Left hindlimb (tissue), 1 donor: ENCODE data around the gene CTAG1B.
"Not testable (repeated sequence)": the region's sequence is repeated elsewhere in the genome, so short reads cannot be mapped to it uniquely, and the experiment has no call there.

Experiments
- DNase-seq: peaks from one replicate; pipeline ENCODE4 v3.0.0-alpha.2; 2018

Gene CTAG1B

DNA sequence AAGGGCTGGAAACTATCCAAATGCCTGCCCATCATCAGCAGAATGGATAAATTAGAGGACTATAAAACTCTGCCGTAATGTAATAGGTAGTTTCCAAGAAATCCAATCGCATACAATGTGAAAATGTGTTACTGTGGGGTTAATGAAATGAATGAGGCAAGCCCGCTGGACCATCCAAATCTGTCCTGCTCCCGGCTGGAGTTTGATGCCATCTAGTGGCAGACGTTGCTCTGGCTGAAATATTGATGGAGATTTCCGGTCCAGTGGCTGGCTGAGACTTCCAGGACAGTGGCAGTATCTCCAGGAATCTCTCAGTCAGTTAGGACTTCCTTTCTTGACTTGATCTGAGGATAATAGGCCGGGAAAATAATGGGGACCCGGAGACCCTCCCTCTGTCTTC, 36.1 kb downstream of the CTAG1B start:
- DNase-seq = not testable (repeated sequence)

DNA sequence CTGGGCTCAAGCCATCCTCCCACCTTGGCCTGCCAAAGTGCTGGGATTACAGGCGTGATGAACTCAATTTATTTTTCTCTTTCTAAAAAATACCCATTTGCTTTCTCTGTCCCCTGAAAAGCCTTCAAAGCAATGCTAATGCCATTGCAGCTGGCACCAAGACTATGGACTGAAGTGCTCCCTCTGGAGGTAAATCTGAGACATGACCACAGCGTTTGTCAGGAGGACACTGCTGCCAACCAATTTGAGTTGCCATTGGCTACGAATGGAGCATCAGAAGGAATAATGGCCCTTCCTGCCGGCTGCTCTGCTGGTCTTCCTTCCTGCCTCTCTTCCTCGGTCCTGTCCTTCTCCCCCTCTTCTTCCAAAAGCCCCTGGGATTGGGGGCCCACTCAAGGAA, 44.0 kb downstream of the CTAG1B start:
- not testable (repeated sequence) for DNase-seq

DNA sequence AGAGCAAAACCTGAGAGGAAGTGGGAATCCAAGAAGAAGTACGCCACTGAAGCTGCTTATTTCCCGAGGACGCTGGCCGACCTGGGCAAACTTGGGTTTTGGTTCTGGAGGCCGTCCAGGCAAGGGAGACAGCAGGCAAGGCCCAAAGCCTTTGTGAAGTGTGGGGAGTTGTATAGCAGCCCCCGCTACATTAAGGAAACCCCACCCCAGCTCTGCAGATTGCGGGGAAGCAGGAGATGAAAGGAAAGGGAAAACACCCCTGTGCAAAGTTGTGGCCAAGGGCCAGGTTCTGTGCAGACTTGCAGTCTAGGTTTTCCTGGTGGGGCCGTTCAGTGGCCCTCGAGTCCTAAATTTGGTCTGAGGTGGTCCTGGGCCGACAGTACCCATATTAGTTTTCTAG, 46.0 kb downstream of the CTAG1B start:
- DNase-seq = not testable (repeated sequence)

DNA sequence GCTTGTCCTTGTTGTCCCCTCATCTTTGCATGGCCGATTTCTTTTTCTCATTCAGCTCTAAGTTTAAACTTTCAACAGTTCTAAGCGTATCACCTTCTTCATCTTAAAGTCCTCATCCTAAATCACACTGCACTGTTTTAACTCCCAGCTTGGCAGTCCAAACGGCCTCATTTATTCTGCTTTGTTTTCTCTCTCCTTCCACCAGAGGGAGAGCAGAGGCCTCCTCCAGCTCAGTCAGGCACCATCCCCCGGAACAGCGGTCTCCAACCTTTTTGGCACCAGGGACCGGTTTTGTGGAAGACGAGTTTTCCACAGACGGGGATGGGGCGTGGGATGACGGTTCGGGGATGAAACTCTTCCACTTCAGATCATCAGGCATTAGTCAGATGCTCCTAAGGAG, 48.7 kb downstream of the CTAG1B start:
- not testable (repeated sequence) for DNase-seq
